Prostate gland (tissue), 2 donors: Measurements from ENCODE around the gene OOSP1.

Experiments used
- POLR2A ChIP-seq: fragments of 450-650 bp; IDR thresholded peaks from one replicate; pipeline ENCODE4 v1.6.1; 2016; ENCODE audit warnings: antibody characterized with exemption, mild to moderate bottlenecking
- TF ChIP-seq, protein P1 (sequence below), 4 experiments: fragments of 200-600 bp in 2 of 4; fragments of 450-650 bp in 2 of 4; sonication (generic) in 2 of 4; IDR thresholded peaks; 1 replicate in 3 of 4; 2 replicates in 1 of 4; pipeline ENCODE4 v1.5.1; 2016 to 2019; ENCODE audit warnings: antibody characterized with exemption in 4 of 4, mild to moderate bottlenecking in 2 of 4, moderate library complexity in 2 of 4

DNA sequence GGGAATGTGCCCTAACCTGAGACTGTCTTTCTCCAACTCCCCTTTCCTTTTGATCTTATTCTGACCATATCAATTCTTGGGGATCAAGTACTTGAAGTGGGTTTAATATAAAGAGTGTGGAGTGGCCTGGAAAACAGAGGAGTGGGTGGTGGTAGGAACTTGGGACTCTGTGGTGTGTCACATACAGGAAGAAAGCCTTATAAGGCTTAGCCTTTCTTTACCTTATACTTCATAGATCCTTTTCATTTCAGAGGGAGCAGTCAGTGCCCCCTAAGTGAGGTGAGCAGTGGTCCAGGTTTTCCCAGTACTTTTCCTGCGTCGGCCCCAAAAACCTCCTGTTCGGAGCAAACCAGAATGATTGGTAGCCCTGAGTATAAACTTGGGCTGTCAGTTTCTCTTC, 486 bp downstream of the OOSP1 start:
- TF ChIP-seq POLR2A: no peak
- TF ChIP-seq, protein P1, sequence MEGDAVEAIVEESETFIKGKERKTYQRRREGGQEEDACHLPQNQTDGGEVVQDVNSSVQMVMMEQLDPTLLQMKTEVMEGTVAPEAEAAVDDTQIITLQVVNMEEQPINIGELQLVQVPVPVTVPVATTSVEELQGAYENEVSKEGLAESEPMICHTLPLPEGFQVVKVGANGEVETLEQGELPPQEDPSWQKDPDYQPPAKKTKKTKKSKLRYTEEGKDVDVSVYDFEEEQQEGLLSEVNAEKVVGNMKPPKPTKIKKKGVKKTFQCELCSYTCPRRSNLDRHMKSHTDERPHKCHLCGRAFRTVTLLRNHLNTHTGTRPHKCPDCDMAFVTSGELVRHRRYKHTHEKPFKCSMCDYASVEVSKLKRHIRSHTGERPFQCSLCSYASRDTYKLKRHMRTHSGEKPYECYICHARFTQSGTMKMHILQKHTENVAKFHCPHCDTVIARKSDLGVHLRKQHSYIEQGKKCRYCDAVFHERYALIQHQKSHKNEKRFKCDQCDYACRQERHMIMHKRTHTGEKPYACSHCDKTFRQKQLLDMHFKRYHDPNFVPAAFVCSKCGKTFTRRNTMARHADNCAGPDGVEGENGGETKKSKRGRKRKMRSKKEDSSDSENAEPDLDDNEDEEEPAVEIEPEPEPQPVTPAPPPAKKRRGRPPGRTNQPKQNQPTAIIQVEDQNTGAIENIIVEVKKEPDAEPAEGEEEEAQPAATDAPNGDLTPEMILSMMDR (IDR thresholded peaks at IDR 0.05): no peak
